ENCODE results near the gene ARL2BP.
A peak's percentile ranks its signal among the peaks of the same experiment; 100 is the strongest.

Gene ARL2BP

GRCh38 chr16:57235128-57236021, 9.7 kb upstream of the ARL2BP start:
- DNase-seq (ENCODE audit: low read depth), result peak; percentile 60

- DNase-seq (ENCODE audit: low read depth), result no peak
Observed at GRCh38 chr16:57236022-57236350, 9.1 kb upstream of the ARL2BP start.

GRCh38 chr16:57238682-57239081, 6.4 kb upstream of the ARL2BP start:
- DNase-seq (ENCODE audit: low read depth), result no peak

GRCh38 chr16:57239107-57239506, 6.0 kb upstream of the ARL2BP start:
- DNase-seq (ENCODE audit: low read depth), result no peak

GRCh38 chr16:57240851-57241250, 4.2 kb upstream of the ARL2BP start:
- no peak for DNase-seq (ENCODE audit: low read depth)

- no peak for DNase-seq (ENCODE audit: low read depth)
Observed at GRCh38 chr16:57242650-57243049, 2.4 kb upstream of the ARL2BP start.

GRCh38 chr16:57244463-57244766, 644 bp upstream of the ARL2BP start:
- no peak for DNase-seq (ENCODE audit: low read depth)

GRCh38 chr16:57245472-57246113, 534 bp downstream of the ARL2BP start:
- no peak for DNase-seq (ENCODE audit: low read depth)

GRCh38 chr16:57251352-57251751, 6.3 kb downstream of the ARL2BP start:
- DNase-seq (ENCODE audit: low read depth), result no peak

GRCh38 chr16:57252148-57252721, 7.2 kb downstream of the ARL2BP start:
- no peak for DNase-seq (ENCODE audit: low read depth)

GRCh38 chr16:57253466-57253865, 8.4 kb downstream of the ARL2BP start:
- DNase-seq (ENCODE audit: low read depth), result no peak

- no peak for DNase-seq (ENCODE audit: low read depth)
Observed at GRCh38 chr16:57255686-57256415, 10.8 kb downstream of the ARL2BP start.

- no peak for DNase-seq (ENCODE audit: low read depth)
Observed at GRCh38 chr16:57256601-57257395, 11.7 kb downstream of the ARL2BP start.

- no peak for DNase-seq (ENCODE audit: low read depth)
Observed at GRCh38 chr16:57257455-57258070, 12.5 kb downstream of the ARL2BP start.

GRCh38 chr16:57258226-57258909, 13.3 kb downstream of the ARL2BP start:
- no peak for DNase-seq (ENCODE audit: low read depth)

GRCh38 chr16:57258910-57259475, 13.9 kb downstream of the ARL2BP start:
- DNase-seq (ENCODE audit: low read depth), result no peak

- peak; percentile 37 for DNase-seq (ENCODE audit: low read depth)
Observed at GRCh38 chr16:57260294-57260929, 15.4 kb downstream of the ARL2BP start.

GRCh38 chr16:57261806-57262205, 16.7 kb downstream of the ARL2BP start:
- DNase-seq (ENCODE audit: low read depth), result no peak

- DNase-seq (ENCODE audit: low read depth), result no peak
Observed at GRCh38 chr16:57262841-57263540, 17.9 kb downstream of the ARL2BP start.

Measured in non-pigmented ciliary epithelial cell (primary cell).